ENCODE results near the gene CRTC1. TPM values are rescaled to one million over a fixed set of nuclear protein-coding genes. Genes with fewer than 3 reads are reported as not detected.

The CRTC1 gene
- 10 to 100 TPM in 3 of 7 donors, 1 to 10 TPM in 4; 4.7 to 15.7 (median 8.8) TPM for total RNA-seq
- polyA plus RNA-seq, result 10 to 100 TPM in 1 of 3 donors, 1 to 10 TPM in 2; 3.1 to 11.3 (median 6.4) TPM
- long read RNA-seq, donor 1, result 0 reads
- long read RNA-seq, donor 2, result 0 reads

- DNase-seq, result peak; percentile 98
- no peaks in the 10 kb centered on the region for H3K36me3 ChIP-seq
- intact Hi-C loops (cut with DNase I; ENCODE audit: low total_unique reads), result no loop called here
- H3K9me3 ChIP-seq, result no peaks in the 10 kb centered on the region
- H3K27me3 ChIP-seq (replicated peaks in 1 of 7), result peaks cover 0 to 3% (median 0%) of the 10 kb centered on the region in 7 donors
- peaks cover 10 to 63% (median 29%) of the 10 kb centered on the region in 6 donors for H3K4me1 ChIP-seq
- peak within 1 kb of the TSS; percentile 71 to 93 (median 86) for H3K27ac ChIP-seq
- 1 to 4% (median 2%) methylated on average over 29 to 81 of the region's 93 CpGs for WGBS, 5 donors
- H3K4me3 ChIP-seq, result peak within 1 kb of the TSS; percentile 31 to 80 (median 59)
- TF ChIP-seq POLR2AphosphoS5 (IDR thresholded peaks at IDR 0.05) (peak; percentile 89 to 90 (median 89)), POLR2A (IDR thresholded peaks at IDR 0.05) (peak in 2 of 3 donors; percentile 14 to 59)
- TF ChIP-seq, protein P1, sequence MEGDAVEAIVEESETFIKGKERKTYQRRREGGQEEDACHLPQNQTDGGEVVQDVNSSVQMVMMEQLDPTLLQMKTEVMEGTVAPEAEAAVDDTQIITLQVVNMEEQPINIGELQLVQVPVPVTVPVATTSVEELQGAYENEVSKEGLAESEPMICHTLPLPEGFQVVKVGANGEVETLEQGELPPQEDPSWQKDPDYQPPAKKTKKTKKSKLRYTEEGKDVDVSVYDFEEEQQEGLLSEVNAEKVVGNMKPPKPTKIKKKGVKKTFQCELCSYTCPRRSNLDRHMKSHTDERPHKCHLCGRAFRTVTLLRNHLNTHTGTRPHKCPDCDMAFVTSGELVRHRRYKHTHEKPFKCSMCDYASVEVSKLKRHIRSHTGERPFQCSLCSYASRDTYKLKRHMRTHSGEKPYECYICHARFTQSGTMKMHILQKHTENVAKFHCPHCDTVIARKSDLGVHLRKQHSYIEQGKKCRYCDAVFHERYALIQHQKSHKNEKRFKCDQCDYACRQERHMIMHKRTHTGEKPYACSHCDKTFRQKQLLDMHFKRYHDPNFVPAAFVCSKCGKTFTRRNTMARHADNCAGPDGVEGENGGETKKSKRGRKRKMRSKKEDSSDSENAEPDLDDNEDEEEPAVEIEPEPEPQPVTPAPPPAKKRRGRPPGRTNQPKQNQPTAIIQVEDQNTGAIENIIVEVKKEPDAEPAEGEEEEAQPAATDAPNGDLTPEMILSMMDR (IDR thresholded peaks at IDR 0.05 in 8 of 11, conservative IDR thresholded peaks at IDR 0.05 in 3 of 11), result no peak
Measured at GRCh38 chr19:18683109-18683957, at the start of gene CRTC1. Gene CRTC1, plus strand, starts transcription at chr19:18683680. Its CDS starts 23 bp downstream, at chr19:18683703.

GRCh38 chr19:18634612-18635297, 48.7 kb upstream of the CRTC1 start:
- no peak for DNase-seq
- intact Hi-C loops (cut with DNase I; ENCODE audit: low total_unique reads), result no loop called here
- WGBS, 5 donors, result 61 to 75% (median 61%) methylated on average over 10 to 12 of the region's 12 CpGs
- no peaks in the 10 kb centered on the region for H3K9me3 ChIP-seq
- no peaks in the 10 kb centered on the region for H3K36me3 ChIP-seq
- H3K4me3 ChIP-seq, result no peak overlapping the region
- H3K27me3 ChIP-seq (replicated peaks in 1 of 7), result peaks cover 0 to 16% (median 0%) of the 10 kb centered on the region in 7 donors
- peak overlapping the region in 1 of 8 donors; percentile 89 for H3K27ac ChIP-seq
- TF ChIP-seq POLR2A (IDR thresholded peaks at IDR 0.05), result no peak
- TF ChIP-seq, protein P1 (IDR thresholded peaks at IDR 0.05 in 8 of 11, conservative IDR thresholded peaks at IDR 0.05 in 3 of 11), result no peak
- TF ChIP-seq POLR2AphosphoS5 (IDR thresholded peaks at IDR 0.05), result no peak
- peaks cover 0 to 35% (median 28%) of the 10 kb centered on the region in 6 donors for H3K4me1 ChIP-seq

GRCh38 chr19:18635831-18636182, 47.7 kb upstream of the CRTC1 start:
- peak overlapping the region in 5 of 8 donors; percentile 71 to 89 (median 75) for H3K4me3 ChIP-seq
- TF ChIP-seq POLR2A (IDR thresholded peaks at IDR 0.05), result no peak
- no peak for TF ChIP-seq POLR2AphosphoS5 (IDR thresholded peaks at IDR 0.05)
- TF ChIP-seq, protein P1 (IDR thresholded peaks at IDR 0.05 in 8 of 11, conservative IDR thresholded peaks at IDR 0.05 in 3 of 11), result no peak
- H3K36me3 ChIP-seq, result peaks cover 0 to 7% (median 0%) of the 10 kb centered on the region in 6 donors
- WGBS, 5 donors, result 13 to 19% (median 17%) methylated on average over 6 of the region's 6 CpGs
- peaks cover 0 to 11% (median 0%) of the 10 kb centered on the region in 7 donors for H3K27me3 ChIP-seq (replicated peaks in 1 of 7)
- peak overlapping the region in 3 of 8 donors; percentile 86 to 90 (median 89) for H3K27ac ChIP-seq
- no peaks in the 10 kb centered on the region for H3K9me3 ChIP-seq
- intact Hi-C loops (cut with DNase I; ENCODE audit: low total_unique reads), result no loop called here
- DNase-seq, result no peak
- peaks cover 0 to 35% (median 28%) of the 10 kb centered on the region in 6 donors for H3K4me1 ChIP-seq
